ENCODE measurements around the gene IGSF9B. TPM values are rescaled to one million over a fixed set of nuclear protein-coding genes. Genes with fewer than 3 reads are reported as not detected.

IGSF9B gene
- total and polyA plus RNA-seq, 2 experiments from 2014 or later, result 0.04 TPM; not detected in 1

DNA sequence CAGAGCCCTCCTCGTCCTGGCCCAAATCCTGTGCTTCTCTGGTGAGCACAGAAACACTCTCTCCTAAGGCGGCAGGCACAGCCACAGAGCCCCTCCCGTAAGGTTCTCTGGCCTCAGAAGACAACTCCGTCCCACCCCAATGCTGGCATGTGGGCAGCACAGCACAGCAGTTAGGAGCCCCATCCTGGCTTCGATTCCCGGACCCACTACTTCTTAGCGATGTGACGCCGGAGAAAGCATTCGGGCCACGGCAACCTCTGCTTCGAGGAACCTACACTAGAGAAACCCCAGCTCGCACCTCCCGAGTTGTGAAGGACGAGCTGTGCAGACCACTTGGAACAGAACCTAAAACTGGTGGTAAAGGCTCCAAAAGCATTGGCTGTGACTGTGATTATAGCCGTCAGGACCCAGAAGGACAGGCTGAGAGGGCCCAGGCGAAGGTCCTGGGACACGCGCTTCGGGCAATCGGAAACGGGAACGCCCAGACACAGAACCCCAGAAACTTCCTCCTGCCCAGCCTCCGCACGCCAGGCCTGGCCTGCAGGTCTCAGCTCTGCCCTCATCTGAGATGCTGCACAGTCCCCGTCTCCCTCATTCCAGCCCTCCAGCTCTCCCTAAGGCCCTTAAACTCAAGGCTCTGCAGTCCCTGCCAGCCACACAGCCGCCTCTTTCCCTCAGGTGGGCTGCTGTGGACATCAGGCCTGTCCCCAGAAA, 26.6 kb downstream of the IGSF9B start:
- 88 to 89% methylated on average over 27 of the region's 27 CpGs for WGBS, 2 experiments (ENCODE audit: low coverage in 1 of 2, low lambda C conversion rate in 2 of 2, missing lambda C conversion rate in 2 of 2)
- in situ Hi-C loops (cut with MboI), result no loop called here
- no peak for DNase-seq
- Histone ChIP-seq H3K36me3 (ENCODE audit: low read depth) (no peaks in the 10 kb centered on the region), H2AFZ (no peak overlapping the region), H3K4me1 (ENCODE audit: insufficient read depth) (no peaks in the 10 kb centered on the region), H3K4me3 (no peak overlapping the region), H3K79me2 (ENCODE audit: insufficient read depth) (no peaks in the 10 kb centered on the region), H3F3A (ENCODE audit: insufficient read depth) (no peaks in the 10 kb centered on the region), H3K27me3 (replicated peaks; ENCODE audit: insufficient read depth) (no peaks in the 10 kb centered on the region), H3K27ac (no peak overlapping the region), H3K9me3 (ENCODE audit: low read depth) (no peaks in the 10 kb centered on the region), H3K4me2 (ENCODE audit: unreplicated experiment) (no peak overlapping the region), H3K9me2 (ENCODE audit: insufficient read depth) (no peaks in the 10 kb centered on the region), H3K9ac (no peak overlapping the region), H4K20me1 (ENCODE audit: insufficient read depth) (no peaks in the 10 kb centered on the region)
- TF ChIP-seq EZH2phosphoT487 (IDR thresholded peaks at IDR 0.05; ENCODE audit: insufficient read depth, low read depth) (no peak), EZH2 (IDR thresholded peaks at IDR 0.05; ENCODE audit: insufficient read depth, poor library complexity, severe bottlenecking) (no peak)

DNA sequence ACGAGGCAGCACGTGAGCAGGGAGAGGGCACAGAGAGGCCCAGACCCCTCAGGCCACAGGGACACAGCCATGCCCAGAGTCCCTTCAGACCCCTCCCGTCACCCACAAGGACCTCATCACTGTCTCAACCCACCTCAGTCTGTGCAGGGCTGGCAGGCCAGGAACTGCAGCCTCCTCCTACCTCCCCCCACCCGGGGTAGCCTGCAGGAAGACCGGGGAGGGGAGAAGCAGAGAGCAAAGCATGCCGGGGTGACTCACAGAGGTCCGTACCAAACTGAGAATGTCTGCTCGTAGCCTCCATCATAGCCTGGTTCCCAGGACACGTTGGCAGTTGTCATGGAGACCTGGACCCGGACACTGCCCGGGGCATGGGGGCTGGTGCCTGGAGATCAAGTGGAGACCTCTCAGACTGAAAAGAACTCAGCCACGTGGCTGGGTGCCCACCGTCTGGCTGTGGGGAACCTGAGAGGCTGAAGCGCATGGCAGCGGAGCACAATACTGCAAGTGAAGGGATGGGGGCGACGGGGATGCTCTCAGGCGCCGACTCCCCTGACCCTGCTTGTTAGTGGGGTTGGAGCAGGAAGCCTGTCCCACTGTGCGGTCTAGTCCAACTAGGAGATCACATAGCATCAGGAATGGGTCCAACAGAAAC, 27.2 kb downstream of the IGSF9B start:
- Histone ChIP-seq H3F3A (ENCODE audit: insufficient read depth) (no peaks in the 10 kb centered on the region), H3K27me3 (replicated peaks; ENCODE audit: insufficient read depth) (no peaks in the 10 kb centered on the region), H3K4me3 (no peak overlapping the region), H2AFZ (no peak overlapping the region), H3K9me2 (ENCODE audit: insufficient read depth) (no peaks in the 10 kb centered on the region), H3K27ac (no peak overlapping the region), H3K9ac (no peak overlapping the region), H3K4me2 (ENCODE audit: unreplicated experiment) (no peak overlapping the region), H3K79me2 (ENCODE audit: insufficient read depth) (no peaks in the 10 kb centered on the region), H3K4me1 (ENCODE audit: insufficient read depth) (no peaks in the 10 kb centered on the region), H3K9me3 (ENCODE audit: low read depth) (no peaks in the 10 kb centered on the region), H4K20me1 (ENCODE audit: insufficient read depth) (no peaks in the 10 kb centered on the region), H3K36me3 (ENCODE audit: low read depth) (no peaks in the 10 kb centered on the region)
- DNase-seq, result no peak
- WGBS, 2 experiments (ENCODE audit: low coverage in 1 of 2, low lambda C conversion rate in 2 of 2, missing lambda C conversion rate in 2 of 2), result 87 to 89% methylated on average over 20 of the region's 20 CpGs
- in situ Hi-C loops (cut with MboI), result loop anchor here (10.0 kb wide), 2 partner anchors 115 to 215 kb away; no protein-coding TSS in a partner anchor
- TF ChIP-seq EZH2 (IDR thresholded peaks at IDR 0.05; ENCODE audit: insufficient read depth, poor library complexity, severe bottlenecking) (no peak), EZH2phosphoT487 (IDR thresholded peaks at IDR 0.05; ENCODE audit: insufficient read depth, low read depth) (no peak)

DNA sequence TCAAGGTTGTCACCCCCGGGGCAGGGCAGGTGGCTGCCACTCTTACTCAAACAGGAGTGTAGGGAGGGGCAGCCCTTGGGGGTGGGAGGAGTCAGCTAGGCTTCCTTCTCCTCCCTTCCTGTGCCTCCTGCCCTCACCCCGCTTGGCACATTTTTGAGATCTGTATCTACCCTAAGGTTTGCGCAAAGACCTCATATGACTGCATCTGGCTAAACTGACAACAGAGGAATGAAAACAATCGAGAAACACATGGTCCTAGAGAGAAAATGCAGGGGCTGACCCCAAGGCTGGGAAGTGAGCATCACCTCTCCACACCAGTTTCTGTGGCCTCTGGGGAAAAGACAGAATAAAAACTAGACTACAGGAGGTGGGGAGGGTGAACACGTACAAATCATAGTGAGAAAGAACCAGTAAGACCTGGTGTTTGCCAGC, 28.1 kb downstream of the IGSF9B start:
- peak; percentile 14 for DNase-seq
- H3K79me2 ChIP-seq (ENCODE audit: insufficient read depth), result no peaks in the 10 kb centered on the region

DNA sequence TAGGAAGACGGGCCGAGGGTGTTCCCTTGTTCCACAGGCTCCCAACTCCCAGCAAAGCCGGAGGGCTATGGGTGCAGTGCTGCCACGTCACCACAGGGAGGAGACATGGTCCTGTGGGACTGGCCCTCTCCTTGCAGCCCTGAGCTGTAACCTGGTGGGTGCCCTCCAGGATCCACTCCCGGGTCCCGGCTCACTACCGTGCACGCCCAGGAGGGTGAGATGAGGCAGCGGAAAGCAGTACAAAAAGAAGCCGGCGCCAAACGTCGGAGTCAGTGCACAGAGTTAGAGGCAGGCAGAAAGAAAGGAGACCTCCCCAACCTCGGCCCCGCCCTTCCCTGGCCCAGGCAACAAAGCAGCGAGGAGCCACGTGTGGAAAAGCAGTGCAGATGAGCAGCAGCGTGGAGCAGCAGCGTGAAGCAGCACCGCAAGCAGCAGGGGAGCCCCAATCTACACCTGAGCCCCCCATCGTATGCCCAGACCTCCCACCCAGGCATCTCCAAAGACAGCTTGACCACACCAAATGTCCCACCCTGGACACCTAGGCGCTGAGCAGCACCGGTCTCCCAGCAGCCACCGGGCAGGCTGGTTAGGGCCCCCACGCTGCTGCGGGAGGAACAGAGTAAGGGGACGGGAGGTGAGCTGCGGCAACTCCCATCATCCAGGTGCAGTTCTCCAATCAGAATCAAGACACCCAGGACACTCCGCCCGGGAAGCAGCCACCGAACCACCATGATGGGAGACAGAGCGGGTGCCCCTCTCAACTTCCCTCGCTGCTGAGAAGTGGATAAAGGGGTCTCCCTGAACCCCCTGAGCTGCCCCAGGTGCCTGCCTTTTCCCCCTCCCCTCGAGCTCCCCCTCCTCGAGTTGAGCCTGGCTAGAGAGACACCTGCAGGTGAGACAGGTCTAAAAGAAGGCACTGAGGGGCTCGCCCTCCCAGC, 28.8 kb downstream of the IGSF9B start:
- H2AFZ ChIP-seq, result peak overlapping the region; percentile 57; the same call in 1 of the 2 replicates
- peak overlapping the region; percentile 52 for H3K4me3 ChIP-seq
- H3K79me2 ChIP-seq (ENCODE audit: insufficient read depth), result no peaks in the 10 kb centered on the region
- H3K27ac ChIP-seq, result no peak overlapping the region
- TF ChIP-seq EZH2 (IDR thresholded peaks at IDR 0.05; ENCODE audit: insufficient read depth, poor library complexity, severe bottlenecking), result no peak
- TF ChIP-seq EZH2phosphoT487 (IDR thresholded peaks at IDR 0.05; ENCODE audit: insufficient read depth, low read depth), result no peak
- 24 to 31% methylated on average over 34 to 36 of the region's 36 CpGs for WGBS, 2 experiments (ENCODE audit: low coverage in 1 of 2, low lambda C conversion rate in 2 of 2, missing lambda C conversion rate in 2 of 2)
- H3K27me3 ChIP-seq (replicated peaks; ENCODE audit: insufficient read depth), result 0 out of 2 replicates have a peak, but pooled peaks cover 4% of the 10 kb centered on the region
- H3K4me1 ChIP-seq (ENCODE audit: insufficient read depth), result no peaks in the 10 kb centered on the region
- in situ Hi-C loops (cut with MboI), result loop anchor here (10.0 kb wide), 2 partner anchors 117 to 217 kb away; no protein-coding TSS in a partner anchor
- no peak overlapping the region for H3K9ac ChIP-seq
- no peaks in the 10 kb centered on the region for H3K9me2 ChIP-seq (ENCODE audit: insufficient read depth)
- DNase-seq, result peak; percentile 84
- no peaks in the 10 kb centered on the region for H3K36me3 ChIP-seq (ENCODE audit: low read depth)
- no peaks in the 10 kb centered on the region for H3F3A ChIP-seq (ENCODE audit: insufficient read depth)
- peak overlapping the region; percentile 75 for H3K4me2 ChIP-seq (ENCODE audit: unreplicated experiment)
- no peaks in the 10 kb centered on the region for H4K20me1 ChIP-seq (ENCODE audit: insufficient read depth)
- H3K9me3 ChIP-seq (ENCODE audit: low read depth), result no peaks in the 10 kb centered on the region

More for the DNA sequence above, 28.1 kb downstream of the IGSF9B start:
- no peak overlapping the region for H3K4me3 ChIP-seq
- no peak overlapping the region for H3K27ac ChIP-seq
- H2AFZ ChIP-seq, result no peak overlapping the region
- TF ChIP-seq EZH2phosphoT487 (IDR thresholded peaks at IDR 0.05; ENCODE audit: insufficient read depth, low read depth) (no peak), EZH2 (IDR thresholded peaks at IDR 0.05; ENCODE audit: insufficient read depth, poor library complexity, severe bottlenecking) (no peak)
- no peaks in the 10 kb centered on the region for H3F3A ChIP-seq (ENCODE audit: insufficient read depth)
- 44 to 63% methylated on average over 4 to 5 of the region's 5 CpGs for WGBS, 2 experiments (ENCODE audit: low coverage in 1 of 2, low lambda C conversion rate in 2 of 2, missing lambda C conversion rate in 2 of 2)
- H4K20me1 ChIP-seq (ENCODE audit: insufficient read depth), result no peaks in the 10 kb centered on the region
- 0 out of 2 replicates have a peak, but pooled peaks cover 4% of the 10 kb centered on the region for H3K27me3 ChIP-seq (replicated peaks; ENCODE audit: insufficient read depth)
- in situ Hi-C loops (cut with MboI), result loop anchor here (10.0 kb wide), 2 partner anchors 116 to 216 kb away; no protein-coding TSS in a partner anchor
- H3K9me2 ChIP-seq (ENCODE audit: insufficient read depth), result no peaks in the 10 kb centered on the region
- H3K4me1 ChIP-seq (ENCODE audit: insufficient read depth), result no peaks in the 10 kb centered on the region
- H3K9ac ChIP-seq, result no peak overlapping the region
- H3K9me3 ChIP-seq (ENCODE audit: low read depth), result no peaks in the 10 kb centered on the region
- no peaks in the 10 kb centered on the region for H3K36me3 ChIP-seq (ENCODE audit: low read depth)
- H3K4me2 ChIP-seq (ENCODE audit: unreplicated experiment), result no peak overlapping the region
